Uterus (tissue), 4 donors: ENCODE results near the gene ABHD16B. TPM values are rescaled to one million over a fixed set of nuclear protein-coding genes. Genes with fewer than 3 reads are reported as not detected.

Source experiments
- DNase-seq, 2 donors: peaks; one replicate each; pipeline ENCODE4 v3.0.0-alpha.2; 2019 to 2020
- H3K27ac ChIP-seq, 2 donors: fragments of 200-600 bp; sonication (generic); 1 replicate in 1 of 2; 2 replicates in 1 of 2; pipeline ENCODE4 v1.5.1; 2016 to 2018
- H3K27me3 ChIP-seq, 2 donors: fragments of 200-600 bp; sonication (generic); one replicate each; pipeline ENCODE4 v1.5.1; 2018 to 2019; ENCODE audit warnings: control low read depth in 1 of 2
- H3K36me3 ChIP-seq, 2 donors: fragments of 200-600 bp; sonication (generic); one replicate each; pipeline ENCODE4 v1.5.1; 2019; ENCODE audit warnings: control low read depth in 1 of 2
- H3K4me1 ChIP-seq, 2 donors: fragments of 200-600 bp; sonication (generic); one replicate each; pipeline ENCODE4 v1.5.1; 2018 to 2019; ENCODE audit warnings: control low read depth in 1 of 2
- H3K4me3 ChIP-seq, 2 donors: fragments of 200-600 bp; sonication (generic); 1 replicate in 1 of 2; 2 replicates in 1 of 2; pipeline ENCODE4 v1.5.1; 2018 to 2019; ENCODE audit warnings: mild to moderate bottlenecking in 1 of 2
- H3K9me3 ChIP-seq, 2 donors: fragments of 200-600 bp; sonication (generic); one replicate each; pipeline ENCODE4 v1.5.1; 2019; ENCODE audit warnings: control low read depth in 1 of 2
- CTCF ChIP-seq, 4 experiments: fragments of 200-600 bp in 2 of 4; fragments of 450-650 bp in 2 of 4; sonication (generic) in 2 of 4; IDR thresholded peaks; one replicate each; pipeline ENCODE4 v1.5.1; 2016 to 2019; ENCODE audit warnings: antibody characterized with exemption in 4 of 4, mild to moderate bottlenecking in 2 of 4, moderate library complexity in 1 of 4
- POLR2A ChIP-seq, 2 donors: fragments of 450-650 bp; IDR thresholded peaks; one replicate each; pipeline ENCODE4 v1.6.1; 2016; ENCODE audit warnings: antibody characterized with exemption in 2 of 2, mild to moderate bottlenecking in 1 of 2, moderate library complexity in 1 of 2
- intact Hi-C: fragments of 100-400 bp; cut with DNase I; formaldehyde crosslinking; loops from one replicate; pipeline ENCODE4 v1.15.1; 2023; ENCODE audit warnings: low total_unique reads
- total RNA-seq, 4 donors: library from RNA; depleted of rRNA in 3 of 4; stranded (reverse); fragments of >200 nt in 3 of 4; gene quantifications; one replicate each; pipeline versions ENCODE4 v1.1.0 to v1.2.4, GENCODE V29; 2014 to 2023
- donor health status: DM: yes; HTN: yes; CAD: no.

The ABHD16B gene
- total RNA-seq, 4 donors from 2014 or later: not detected

DNA sequence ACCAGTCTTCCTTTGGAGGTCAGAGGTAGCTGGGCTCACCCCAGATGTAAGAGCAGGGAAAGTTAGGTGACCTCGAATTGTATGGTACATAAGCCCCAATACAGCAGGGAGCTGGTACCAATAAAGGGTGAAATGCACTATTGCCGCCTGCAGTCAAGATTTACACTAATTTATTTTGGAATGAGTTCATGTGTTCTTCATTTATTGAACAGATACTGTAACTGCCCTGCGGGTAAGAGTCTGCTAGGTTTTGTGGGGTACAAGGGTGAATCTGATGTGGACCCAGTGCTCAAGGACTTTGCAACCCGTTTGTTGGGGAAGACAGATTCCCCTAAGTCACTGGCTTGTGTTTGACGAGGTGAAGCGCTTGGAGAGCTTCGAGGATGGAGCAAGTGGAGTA lies 31.1 kb downstream of the ABHD16B start:
- intact Hi-C loops: no loop called here
- peaks cover 0 to 16% of the 10 kb centered on the region in 2 donors for H3K4me1 ChIP-seq
- DNase-seq: no peak
- H3K27ac ChIP-seq: no peak overlapping the region
- H3K36me3 ChIP-seq: no peaks in the 10 kb centered on the region
- no peaks in the 10 kb centered on the region for H3K9me3 ChIP-seq
- H3K4me3 ChIP-seq: no peak overlapping the region
- H3K27me3 ChIP-seq: no peaks in the 10 kb centered on the region
- TF ChIP-seq CTCF (IDR thresholded peaks at IDR 0.05) (no peak), POLR2A (IDR thresholded peaks at IDR 0.05) (no peak)

DNA sequence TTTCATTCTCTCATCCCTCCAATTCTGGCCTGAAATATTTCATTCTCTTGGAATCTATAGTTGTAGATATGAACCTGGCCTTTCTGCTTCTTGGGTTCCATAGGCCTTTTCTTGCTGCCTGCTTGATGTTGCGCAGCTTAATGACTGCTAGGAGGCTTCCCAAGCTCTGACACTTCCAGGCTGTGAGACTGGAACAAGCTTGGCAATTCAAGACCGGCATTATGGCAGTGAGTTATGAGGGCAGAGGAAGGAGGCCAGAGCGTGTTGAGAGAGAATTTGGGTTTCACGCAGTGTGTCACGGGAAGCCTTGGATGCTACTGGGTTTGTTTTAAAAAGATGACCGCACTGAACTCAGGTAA lies 32.7 kb downstream of the ABHD16B start:
- H3K36me3 ChIP-seq: no peaks in the 10 kb centered on the region
- peak overlapping the region; percentile 53 to 64 for H3K27ac ChIP-seq
- no peaks in the 10 kb centered on the region for H3K9me3 ChIP-seq
- peaks cover 0 to 16% of the 10 kb centered on the region in 2 donors for H3K4me1 ChIP-seq
- DNase-seq: no peak
- intact Hi-C loops: no loop called here
- TF ChIP-seq CTCF (IDR thresholded peaks at IDR 0.05) (no peak), POLR2A (IDR thresholded peaks at IDR 0.05) (no peak)
- H3K4me3 ChIP-seq: peak overlapping the region; percentile 41 to 60
- no peaks in the 10 kb centered on the region for H3K27me3 ChIP-seq

GRCh38 chr20:63894358-63895201 lies 33.3 kb downstream of the ABHD16B start, which contains the start of gene DNAJC5:
Gene DNAJC5, plus strand, starts transcription at chr20:63895126. Its CDS starts 33,220 bp downstream, at chr20:63928346.
- no peaks in the 10 kb centered on the region for H3K27me3 ChIP-seq
- peak in 1 of 4 experiments; percentile 22 for TF ChIP-seq CTCF (IDR thresholded peaks at IDR 0.05)
- TF ChIP-seq POLR2A (IDR thresholded peaks at IDR 0.05): peak in 1 of 2 donors; percentile 60
- no peaks in the 10 kb centered on the region for H3K36me3 ChIP-seq
- peak; percentile 92 to 95 for DNase-seq
- no peaks in the 10 kb centered on the region for H3K9me3 ChIP-seq
- H3K27ac ChIP-seq: peak within 1 kb of the TSS; percentile 64 to 65
- peaks cover 0 to 16% of the 10 kb centered on the region in 2 donors for H3K4me1 ChIP-seq
- peak within 1 kb of the TSS; percentile 41 to 60 for H3K4me3 ChIP-seq
- intact Hi-C loops: no loop called here

DNA sequence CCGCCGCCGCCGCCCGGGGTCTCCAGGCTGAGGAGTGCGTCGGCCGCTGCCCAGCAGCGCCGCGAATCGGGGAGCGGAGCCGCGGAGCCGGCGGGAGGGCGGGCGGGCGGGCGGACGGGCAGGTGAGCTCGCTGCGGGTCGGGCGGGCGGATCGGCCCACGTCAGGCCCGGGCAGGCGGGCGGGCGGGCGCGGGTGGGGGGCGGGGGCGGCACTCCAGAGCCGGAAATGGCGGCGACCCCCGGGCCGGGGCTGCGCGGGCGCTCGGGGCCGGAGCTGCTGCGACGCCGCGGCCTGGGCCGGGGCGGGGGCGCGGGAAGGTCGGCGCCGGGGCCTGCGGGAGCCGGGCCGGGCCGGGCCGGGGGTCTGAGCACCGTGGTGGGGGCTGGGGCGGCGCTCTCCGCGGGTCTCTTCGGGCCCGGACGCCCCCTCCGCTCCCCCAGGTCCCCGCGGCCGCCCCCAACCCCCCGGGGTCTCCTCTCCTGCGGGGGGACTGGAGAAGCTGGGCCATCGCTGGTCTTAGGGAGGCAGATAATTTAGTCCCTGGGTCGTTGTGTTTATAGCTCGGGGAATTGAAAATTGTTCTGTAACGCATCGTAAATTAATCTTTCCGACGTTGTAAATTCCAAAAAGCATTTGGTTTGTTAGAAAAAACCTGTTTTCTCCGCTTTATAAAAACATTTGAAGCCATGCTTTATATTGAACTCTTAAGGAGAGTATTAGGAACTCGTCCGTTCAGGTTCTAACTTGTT lies 34.1 kb downstream of the ABHD16B start:
- Histone ChIP-seq H3K4me3 (peak overlapping the region; percentile 41 to 60), H3K9me3 (no peaks in the 10 kb centered on the region), H3K36me3 (no peaks in the 10 kb centered on the region), H3K27me3 (no peaks in the 10 kb centered on the region), H3K4me1 (peaks cover 0 to 16% of the 10 kb centered on the region in 2 donors), H3K27ac (peak overlapping the region; percentile 64 to 65)
- intact Hi-C loops: no loop called here
- DNase-seq: no peak
- no peak for TF ChIP-seq CTCF (IDR thresholded peaks at IDR 0.05)
- no peak for TF ChIP-seq POLR2A (IDR thresholded peaks at IDR 0.05)

DNA sequence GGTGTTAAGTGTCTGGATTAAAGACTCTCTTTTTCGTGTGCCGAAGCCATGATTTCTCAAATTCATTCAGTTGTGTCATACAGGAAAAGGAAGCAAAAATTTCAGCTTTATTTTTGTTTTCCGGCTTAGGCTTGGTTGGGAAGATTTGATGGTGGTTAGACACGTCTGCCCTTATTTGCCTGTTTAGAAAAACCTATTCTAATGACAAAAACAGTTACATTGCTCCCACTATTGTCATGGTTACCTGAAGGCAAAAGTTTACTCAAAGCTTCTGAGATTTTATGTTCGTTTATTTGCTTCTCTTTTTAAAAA lies 34.6 kb downstream of the ABHD16B start:
- Histone ChIP-seq H3K27me3 (no peaks in the 10 kb centered on the region), H3K4me3 (peak overlapping the region; percentile 41 to 60), H3K9me3 (no peaks in the 10 kb centered on the region), H3K4me1 (peaks cover 0 to 16% of the 10 kb centered on the region in 2 donors), H3K36me3 (no peaks in the 10 kb centered on the region), H3K27ac (peak overlapping the region; percentile 64 to 65)
- intact Hi-C loops: no loop called here
- DNase-seq: no peak
- TF ChIP-seq CTCF (IDR thresholded peaks at IDR 0.05): no peak
- no peak for TF ChIP-seq POLR2A (IDR thresholded peaks at IDR 0.05)
